ENCODE measurements around the gene FNIP1. TPM values are rescaled to one million over a fixed set of nuclear protein-coding genes. Genes with fewer than 3 reads are reported as not detected.

Gene FNIP1
- total and polyA plus RNA-seq, 2 experiments from 2014 or later, result 8.2 to 27.9 TPM

GRCh38 chr5:131749723-131750470 is 46.9 kb downstream of the FNIP1 start:
- no peak for ATAC-seq
- H3K36me3 ChIP-seq (ENCODE audit: insufficient read depth), result no peaks in the 10 kb centered on the region
- no peak for DNase-seq (ENCODE audit: low spot score)
- no peaks in the 10 kb centered on the region for H3K27me3 ChIP-seq (ENCODE audit: insufficient read depth)
- Mint-ChIP-seq H3K27me3 (ENCODE audit: insufficient read depth, low read depth, poor library complexity) (no peaks in the 10 kb centered on the region), H3K27ac (no peak overlapping the region), H3K4me1 (peaks cover 6% of the 10 kb centered on the region; the same call in 2 of the 3 replicates), H3K4me3 (no peak overlapping the region), H3K9me3 (no peaks in the 10 kb centered on the region; the same call in 2 of the 3 replicates), H3K36me3 (ENCODE audit: low read depth) (peaks cover 3% of the 10 kb centered on the region; the same call in 2 of the 3 replicates)
- no peak overlapping the region for H3K27ac ChIP-seq (ENCODE audit: low read depth)
- no peak overlapping the region for H2AFZ ChIP-seq
- peaks cover 6% of the 10 kb centered on the region; the same call in 1 of the 2 replicates for H3K4me1 ChIP-seq (ENCODE audit: insufficient read depth)
- no peaks in the 10 kb centered on the region for H3K9me2 ChIP-seq (ENCODE audit: insufficient read depth)
- H4K20me1 ChIP-seq (replicated peaks; ENCODE audit: insufficient read depth), result peaks cover 4% of the 10 kb centered on the region; the same call in 1 of the 2 replicates
- no peak overlapping the region for H3K4me2 ChIP-seq
- peaks cover 64% of the 10 kb centered on the region for H3K79me2 ChIP-seq (replicated peaks; ENCODE audit: insufficient read depth)
- no peaks in the 10 kb centered on the region for H3F3A ChIP-seq (replicated peaks; ENCODE audit: low read depth)
- TF ChIP-seq ZNF331 (CRISPR knock-in tag; IDR thresholded peaks at IDR 0.05; ENCODE audit: low read depth), result no peak
- no peak for TF ChIP-seq ZNF462 (CRISPR knock-in tag; IDR thresholded peaks at IDR 0.05)
- no peak for TF ChIP-seq ETS1 (IDR thresholded peaks at IDR 0.05)
- TF ChIP-seq NANOG (IDR thresholded peaks at IDR 0.05; ENCODE audit: borderline replicate concordance), result no peak
- no peak for TF ChIP-seq STAT1 (IDR thresholded peaks at IDR 0.05; ENCODE audit: unreplicated experiment)
- TF ChIP-seq CTCF (conservative IDR thresholded peaks at IDR 0.05; ENCODE audit: low read depth in 2 of 2), result no peak
- no peak for TF ChIP-seq EZH2phosphoT487 (IDR thresholded peaks at IDR 0.05; ENCODE audit: unreplicated experiment)
- no peak for TF ChIP-seq REST (IDR thresholded peaks at IDR 0.05; ENCODE audit: unreplicated experiment)
- no peak for TF ChIP-seq JUNB (IDR thresholded peaks at IDR 0.05; ENCODE audit: unreplicated experiment)
- TF ChIP-seq CREB1 (CRISPR knock-in tag; IDR thresholded peaks at IDR 0.05; ENCODE audit: low read depth), result no peak
- TF ChIP-seq EZH2 (IDR thresholded peaks at IDR 0.05; ENCODE audit: low read depth, unreplicated experiment), result no peak
- no peak for TF ChIP-seq POLR2AphosphoS5 (IDR thresholded peaks at IDR 0.05; ENCODE audit: low read depth)
- no peak for TF ChIP-seq ZNF114 (CRISPR knock-in tag; IDR thresholded peaks at IDR 0.05)
- H3K4me3 ChIP-seq, result no peak overlapping the region

All from GM23338 (cell line).